ENCODE measurements around the gene DPH1. TPM values are rescaled to one million over a fixed set of nuclear protein-coding genes. Genes with fewer than 3 reads are reported as not detected.

The DPH1 gene
- total and polyA plus RNA-seq, 2 of the 4 experiments (the other 2 are of a cell fraction): 24.4 to 49.9 TPM

GRCh38 chr17:2057175-2057759, 27.3 kb downstream of the DPH1 start:
- Histone ChIP-seq H2BK20ac (ENCODE audit: low read depth, low read length) (no peak overlapping the region), H2BK5ac (ENCODE audit: low read depth, low read length, poor library complexity, severe bottlenecking) (peak overlapping the region; percentile 95), H3K23ac (ENCODE audit: low read depth, low read length) (no peak overlapping the region), H2AK5ac (ENCODE audit: low read depth, low read length) (no peak overlapping the region), H3K4me2 (ENCODE audit: low read depth, low read length) (no peak overlapping the region), H2BK120ac (ENCODE audit: low read depth, low read length) (no peak overlapping the region), H4K20me1 (ENCODE audit: insufficient read depth, low read length) (peaks cover 30% of the 10 kb centered on the region), H3K18ac (ENCODE audit: low read depth, low read length) (no peak overlapping the region), H3K36me3 (ENCODE audit: control insufficient read depth, insufficient read depth, low read length) (peaks cover 46% of the 10 kb centered on the region), H3K79me1 (ENCODE audit: low read depth in 1 of 2, low read length in 2 of 2) (peaks cover 13 to 45% of the 10 kb centered on the region in 2 experiments), H3K27ac (ENCODE audit: insufficient read depth, low read length) (peak overlapping the region; percentile 98), H3K14ac (replicated peaks; ENCODE audit: low read depth, low read length) (no peak overlapping the region), H4K91ac (ENCODE audit: insufficient read depth, low read depth, low read length) (peak overlapping the region; percentile 20; the same call in 1 of the 2 replicates), H2AK9ac (replicated peaks; ENCODE audit: low read depth, low read length, poor library complexity) (peak overlapping the region; percentile 68), H2AFZ (replicated peaks; ENCODE audit: low read length, poor library complexity) (peak overlapping the region; percentile 53), H3K9ac (ENCODE audit: low read depth, low read length) (peak overlapping the region; percentile 56), H3K4me3 (ENCODE audit: insufficient read depth, low read depth, low read length) (peak overlapping the region; percentile 75), H3K9me1 (ENCODE audit: insufficient read depth, low read length) (0 out of 2 replicates have a peak, but pooled peaks cover 7% of the 10 kb centered on the region), H3K9me3 (ENCODE audit: control insufficient read depth, insufficient read depth, low read length) (no peaks in the 10 kb centered on the region), H4K8ac (ENCODE audit: low read depth in 2 of 2, low read length in 2 of 2) (peak overlapping the region in 1 of 2 experiments; percentile 75; a peak in 1 of 4 replicates), H3K27me3 (ENCODE audit: control insufficient read depth, insufficient read depth, low read length) (no peaks in the 10 kb centered on the region), H4K5ac (ENCODE audit: low read depth, low read length) (no peak overlapping the region), H3K56ac (ENCODE audit: extremely low read depth, insufficient read depth, low read length) (no peak overlapping the region), H3K4me1 (ENCODE audit: control insufficient read depth, insufficient read depth, low read length) (peaks cover 39% of the 10 kb centered on the region), H2BK15ac (ENCODE audit: low read depth, low read length) (no peak overlapping the region; the same call in 2 of the 3 replicates), H3K4ac (ENCODE audit: low read depth, low read length) (0 out of 2 replicates have a peak overlapping the region, but pooled peaks have one; percentile 48)
- intact Hi-C loops (cut with micrococcal nuclease) (no loop called here), dilution Hi-C loops (cut with HindIII; ENCODE audit: low sequenced_read_pairs, unreplicated experiment) (no loop called here), in situ Hi-C loops (cut with MboI; ENCODE audit: low sequenced_read_pairs) (no loop called here)
- ChIA-PET CTCF (interaction anchor here (0.7 to 6.3 kb wide), 5 partner anchors 12 to 359 kb away, joined by 3 to 57 read pairs (median 3); no protein-coding TSS in a partner anchor), POLR2A (ENCODE audit: unreplicated experiment) (no interaction called here)
- TF ChIP-seq CHD1 (IDR thresholded peaks at IDR 0.05; ENCODE audit: low read depth, low read length) (no peak), POLR2A (IDR thresholded peaks at IDR 0.05; ENCODE audit: low read depth, low read length) (no peak), MAFK (IDR thresholded peaks at IDR 0.05; ENCODE audit: low read depth, low read length) (no peak), RAD21 (IDR thresholded peaks at IDR 0.05; ENCODE audit: low read length) (no peak), ELK1 (IDR thresholded peaks at IDR 0.05; ENCODE audit: borderline replicate concordance, low read depth, low read length) (no peak), RFX5 (IDR thresholded peaks at IDR 0.05; ENCODE audit: low read depth, low read length) (no peak), CEBPB (IDR thresholded peaks at IDR 0.05; ENCODE audit: low read depth, low read length) (no peak), FOS (IDR thresholded peaks at IDR 0.05; ENCODE audit: low read depth, low read length) (no peak), RCOR1 (IDR thresholded peaks at IDR 0.05; ENCODE audit: insufficient replicate concordance, low read length) (no peak), MXI1 (IDR thresholded peaks at IDR 0.05; ENCODE audit: borderline replicate concordance, low read depth, low read length) (no peak), NFE2L2 (IDR thresholded peaks at IDR 0.05; ENCODE audit: low read depth, low read length) (no peak), SMC3 (IDR thresholded peaks at IDR 0.05; ENCODE audit: low read depth, low read length) (no peak), BHLHE40 (IDR thresholded peaks at IDR 0.05; ENCODE audit: low read depth, low read length) (no peak), MAZ (IDR thresholded peaks at IDR 0.05; ENCODE audit: borderline replicate concordance, low read depth, low read length) (no peak)
- TF ChIP-seq, protein P1, sequence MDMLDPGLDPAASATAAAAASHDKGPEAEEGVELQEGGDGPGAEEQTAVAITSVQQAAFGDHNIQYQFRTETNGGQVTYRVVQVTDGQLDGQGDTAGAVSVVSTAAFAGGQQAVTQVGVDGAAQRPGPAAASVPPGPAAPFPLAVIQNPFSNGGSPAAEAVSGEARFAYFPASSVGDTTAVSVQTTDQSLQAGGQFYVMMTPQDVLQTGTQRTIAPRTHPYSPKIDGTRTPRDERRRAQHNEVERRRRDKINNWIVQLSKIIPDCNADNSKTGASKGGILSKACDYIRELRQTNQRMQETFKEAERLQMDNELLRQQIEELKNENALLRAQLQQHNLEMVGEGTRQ (IDR thresholded peaks at IDR 0.05; ENCODE audit: low read depth, low read length): no peak
- TF ChIP-seq, protein P2, sequence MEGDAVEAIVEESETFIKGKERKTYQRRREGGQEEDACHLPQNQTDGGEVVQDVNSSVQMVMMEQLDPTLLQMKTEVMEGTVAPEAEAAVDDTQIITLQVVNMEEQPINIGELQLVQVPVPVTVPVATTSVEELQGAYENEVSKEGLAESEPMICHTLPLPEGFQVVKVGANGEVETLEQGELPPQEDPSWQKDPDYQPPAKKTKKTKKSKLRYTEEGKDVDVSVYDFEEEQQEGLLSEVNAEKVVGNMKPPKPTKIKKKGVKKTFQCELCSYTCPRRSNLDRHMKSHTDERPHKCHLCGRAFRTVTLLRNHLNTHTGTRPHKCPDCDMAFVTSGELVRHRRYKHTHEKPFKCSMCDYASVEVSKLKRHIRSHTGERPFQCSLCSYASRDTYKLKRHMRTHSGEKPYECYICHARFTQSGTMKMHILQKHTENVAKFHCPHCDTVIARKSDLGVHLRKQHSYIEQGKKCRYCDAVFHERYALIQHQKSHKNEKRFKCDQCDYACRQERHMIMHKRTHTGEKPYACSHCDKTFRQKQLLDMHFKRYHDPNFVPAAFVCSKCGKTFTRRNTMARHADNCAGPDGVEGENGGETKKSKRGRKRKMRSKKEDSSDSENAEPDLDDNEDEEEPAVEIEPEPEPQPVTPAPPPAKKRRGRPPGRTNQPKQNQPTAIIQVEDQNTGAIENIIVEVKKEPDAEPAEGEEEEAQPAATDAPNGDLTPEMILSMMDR (conservative IDR thresholded peaks at IDR 0.05; ENCODE audit: low read depth, low read length): no peak
- ATAC-seq (ENCODE audit: low read depth): no peak
- WGBS, 2 experiments (ENCODE audit: extremely low coverage in 2 of 2, insufficient read length in 1 of 2): 7% methylated on average over 58 of the region's 81 CpGs; no CpG with 5 or more reads in 1 of the 2 experiments
- no TSS peak for BruUV-seq (replicated peaks)
- DNase-seq: no peak
